ENCODE measurements around the gene PRRX1.

PRRX1 gene

GRCh38 chr1:170665629-170666028 is 1.7 kb downstream of the PRRX1 start:
- no peak for TF ChIP-seq ZFX (IDR thresholded peaks at IDR 0.05)
- TF ChIP-seq, protein P1, sequence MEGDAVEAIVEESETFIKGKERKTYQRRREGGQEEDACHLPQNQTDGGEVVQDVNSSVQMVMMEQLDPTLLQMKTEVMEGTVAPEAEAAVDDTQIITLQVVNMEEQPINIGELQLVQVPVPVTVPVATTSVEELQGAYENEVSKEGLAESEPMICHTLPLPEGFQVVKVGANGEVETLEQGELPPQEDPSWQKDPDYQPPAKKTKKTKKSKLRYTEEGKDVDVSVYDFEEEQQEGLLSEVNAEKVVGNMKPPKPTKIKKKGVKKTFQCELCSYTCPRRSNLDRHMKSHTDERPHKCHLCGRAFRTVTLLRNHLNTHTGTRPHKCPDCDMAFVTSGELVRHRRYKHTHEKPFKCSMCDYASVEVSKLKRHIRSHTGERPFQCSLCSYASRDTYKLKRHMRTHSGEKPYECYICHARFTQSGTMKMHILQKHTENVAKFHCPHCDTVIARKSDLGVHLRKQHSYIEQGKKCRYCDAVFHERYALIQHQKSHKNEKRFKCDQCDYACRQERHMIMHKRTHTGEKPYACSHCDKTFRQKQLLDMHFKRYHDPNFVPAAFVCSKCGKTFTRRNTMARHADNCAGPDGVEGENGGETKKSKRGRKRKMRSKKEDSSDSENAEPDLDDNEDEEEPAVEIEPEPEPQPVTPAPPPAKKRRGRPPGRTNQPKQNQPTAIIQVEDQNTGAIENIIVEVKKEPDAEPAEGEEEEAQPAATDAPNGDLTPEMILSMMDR (conservative IDR thresholded peaks at IDR 0.05), result no peak
- H3K27ac ChIP-seq, result no peak overlapping the region

DNA sequence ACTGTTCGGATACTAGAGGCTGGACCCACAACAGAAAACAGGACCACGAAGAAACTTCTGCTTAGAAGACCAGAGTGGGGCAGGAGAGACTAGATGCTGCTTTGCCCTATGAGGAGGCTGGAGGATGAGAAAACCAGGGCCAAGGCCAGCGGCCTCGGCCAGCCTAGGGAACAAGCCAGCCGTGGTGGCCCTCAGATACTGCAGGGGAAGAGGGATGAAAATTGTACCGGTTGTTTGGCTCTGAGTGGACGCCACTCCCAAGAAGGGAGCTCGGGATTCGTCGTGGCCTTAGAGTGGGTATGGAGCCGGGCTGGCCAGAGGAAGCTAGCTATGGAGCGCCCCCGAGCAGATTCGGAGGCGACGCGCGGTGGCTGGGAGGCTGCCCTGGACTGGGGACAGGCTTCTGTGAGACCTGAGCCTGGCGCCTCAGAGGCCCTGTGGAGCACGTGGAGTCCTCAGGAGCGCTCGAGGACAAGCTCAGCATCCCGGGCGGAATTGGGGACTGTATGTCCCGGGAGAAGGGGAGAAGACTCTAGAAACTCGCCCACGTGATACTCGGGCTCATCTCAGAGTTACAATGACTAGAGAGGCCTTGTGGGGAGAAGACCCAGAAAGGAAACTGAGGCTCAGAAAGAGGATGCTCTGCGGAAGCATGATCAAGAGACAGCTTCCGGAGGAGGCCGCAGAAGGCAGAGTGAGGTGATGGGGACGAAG is 2.8 kb downstream of the PRRX1 start:
- TF ChIP-seq ZFX (IDR thresholded peaks at IDR 0.05), result no peak
- TF ChIP-seq, protein P1 (conservative IDR thresholded peaks at IDR 0.05), result no peak

GRCh38 chr1:170668209-170669106 is 4.5 kb downstream of the PRRX1 start:
- no peak overlapping the region for H3K27ac ChIP-seq
- no peak for TF ChIP-seq ZFX (IDR thresholded peaks at IDR 0.05)

More for the DNA sequence above, 2.8 kb downstream of the PRRX1 start:
- no peak overlapping the region for H3K27ac ChIP-seq

- TF ChIP-seq, protein P1 (conservative IDR thresholded peaks at IDR 0.05), result no peak
- no peak for TF ChIP-seq ZFX (IDR thresholded peaks at IDR 0.05)
- no peak overlapping the region for H3K27ac ChIP-seq
Observed at GRCh38 chr1:170669107-170669445, 5.1 kb downstream of the PRRX1 start.

- no peak for TF ChIP-seq ZFX (IDR thresholded peaks at IDR 0.05)
- TF ChIP-seq, protein P1 (conservative IDR thresholded peaks at IDR 0.05), result no peak
- no peak overlapping the region for H3K27ac ChIP-seq
Observed at GRCh38 chr1:170669586-170670530, 5.9 kb downstream of the PRRX1 start.

- TF ChIP-seq, protein P1 (conservative IDR thresholded peaks at IDR 0.05), result peak; percentile 76
- TF ChIP-seq ZFX (IDR thresholded peaks at IDR 0.05), result no peak
- no peak overlapping the region for H3K27ac ChIP-seq
Observed at GRCh38 chr1:170670802-170671628, 7.1 kb downstream of the PRRX1 start.

DNA sequence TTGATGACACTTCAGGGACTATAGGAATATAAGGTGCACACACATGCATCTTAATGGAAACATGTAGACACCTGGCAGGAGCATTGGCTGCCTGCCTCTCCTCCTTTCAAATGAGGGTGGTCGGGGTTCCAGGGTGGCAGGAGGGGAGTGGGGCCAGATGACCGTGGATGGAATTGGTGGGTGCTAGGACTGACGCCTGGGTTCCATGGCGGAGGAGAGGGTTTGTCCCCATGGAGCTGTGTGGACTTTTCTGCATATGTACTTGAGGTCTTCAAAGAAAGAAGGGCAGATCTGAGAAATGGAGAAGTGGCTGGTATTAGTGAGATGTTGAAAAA is 7.7 kb downstream of the PRRX1 start:
- H3K27ac ChIP-seq, result no peak overlapping the region
- TF ChIP-seq, protein P1 (conservative IDR thresholded peaks at IDR 0.05), result peak; percentile 47
- no peak for TF ChIP-seq ZFX (IDR thresholded peaks at IDR 0.05)
